GM23338 (cell line): ENCODE measurements around the gene OR10AD1.

ENCODE experiments used
- CREB1 ChIP-seq: fragments of 250-450 bp; sonication (Bioruptor Pico); IDR thresholded peaks from 2 replicates; pipeline ENCODE4 v1.5.0; 2020; ENCODE audit warnings: low read depth, mild to moderate bottlenecking, moderate library complexity
- EZH2 ChIP-seq: fragments of 200-600 bp; sonication (generic); IDR thresholded peaks from one replicate; pipeline ENCODE4 v1.8.0; 2017; ENCODE audit warnings: antibody characterized with exemption, mild to moderate bottlenecking, low read depth; ENCODE audit not compliant: unreplicated experiment
- EZH2phosphoT487 ChIP-seq: fragments of 200-600 bp; sonication (generic); IDR thresholded peaks from one replicate; pipeline ENCODE4 v1.8.1; 2018; ENCODE audit warnings: antibody characterized with exemption; ENCODE audit not compliant: unreplicated experiment
- JUNB ChIP-seq: IDR thresholded peaks from one replicate; pipeline ENCODE4 v1.6.1; 2016; ENCODE audit warnings: antibody characterized with exemption; ENCODE audit not compliant: unreplicated experiment
- NANOG ChIP-seq: IDR thresholded peaks from 2 replicates; pipeline ENCODE4 v1.6.1; 2016; ENCODE audit warnings: antibody characterized with exemption, borderline replicate concordance
- POLR2AphosphoS5 ChIP-seq: IDR thresholded peaks from 2 replicates; pipeline ENCODE4 v1.6.1; 2016; ENCODE audit warnings: antibody characterized with exemption, low read depth
- STAT1 ChIP-seq: IDR thresholded peaks from one replicate; pipeline ENCODE4 v1.6.1; 2016; ENCODE audit warnings: antibody characterized with exemption; ENCODE audit not compliant: unreplicated experiment
- ZNF331 ChIP-seq: fragments of 250-450 bp; sonication (Bioruptor Pico); IDR thresholded peaks from 2 replicates; pipeline ENCODE4 v1.5.0; 2020; ENCODE audit warnings: low read depth, mild to moderate bottlenecking, moderate library complexity
- TF ChIP-seq, protein P1 (sequence below), 2 experiments: fragments of 200-600 bp in 1 of 2; sonication (generic) in 1 of 2; conservative IDR thresholded peaks; 2 replicates each; pipeline versions ENCODE4 v1.5.1 to v1.6.1; 2016 to 2017; ENCODE audit warnings: antibody characterized with exemption in 2 of 2, low read depth in 2 of 2, mild to moderate bottlenecking in 2 of 2, moderate library complexity in 1 of 2
- TF ChIP-seq, protein P2 (sequence below): IDR thresholded peaks from one replicate; pipeline ENCODE4 v1.6.1; 2018; ENCODE audit warnings: antibody characterized with exemption; ENCODE audit not compliant: unreplicated experiment
- TF ChIP-seq, protein P3 (sequence below): IDR thresholded peaks from 2 replicates; pipeline ENCODE4 v1.6.1; 2016; ENCODE audit warnings: antibody characterized with exemption

DNA sequence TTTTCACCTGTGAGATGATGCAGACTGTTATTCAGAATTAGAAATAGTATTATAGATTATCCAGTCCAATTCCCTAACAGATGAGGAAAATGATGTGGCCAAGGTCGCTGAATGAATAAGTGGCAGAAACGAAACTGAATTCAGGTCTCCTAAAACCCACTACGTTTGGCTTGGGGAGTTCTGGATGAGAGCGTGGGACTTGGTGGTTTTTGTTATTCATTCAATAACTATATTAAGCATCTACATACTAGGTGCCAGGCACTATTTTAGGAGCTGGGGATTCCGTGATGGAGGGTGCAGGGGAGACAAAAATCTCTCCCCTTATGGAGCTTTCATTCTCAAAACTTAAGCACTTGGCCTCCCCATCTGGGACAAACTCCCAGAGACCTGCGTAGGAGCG is 20.5 kb downstream of the OR10AD1 start:
- TF ChIP-seq EZH2: no peak
- TF ChIP-seq, protein P1, sequence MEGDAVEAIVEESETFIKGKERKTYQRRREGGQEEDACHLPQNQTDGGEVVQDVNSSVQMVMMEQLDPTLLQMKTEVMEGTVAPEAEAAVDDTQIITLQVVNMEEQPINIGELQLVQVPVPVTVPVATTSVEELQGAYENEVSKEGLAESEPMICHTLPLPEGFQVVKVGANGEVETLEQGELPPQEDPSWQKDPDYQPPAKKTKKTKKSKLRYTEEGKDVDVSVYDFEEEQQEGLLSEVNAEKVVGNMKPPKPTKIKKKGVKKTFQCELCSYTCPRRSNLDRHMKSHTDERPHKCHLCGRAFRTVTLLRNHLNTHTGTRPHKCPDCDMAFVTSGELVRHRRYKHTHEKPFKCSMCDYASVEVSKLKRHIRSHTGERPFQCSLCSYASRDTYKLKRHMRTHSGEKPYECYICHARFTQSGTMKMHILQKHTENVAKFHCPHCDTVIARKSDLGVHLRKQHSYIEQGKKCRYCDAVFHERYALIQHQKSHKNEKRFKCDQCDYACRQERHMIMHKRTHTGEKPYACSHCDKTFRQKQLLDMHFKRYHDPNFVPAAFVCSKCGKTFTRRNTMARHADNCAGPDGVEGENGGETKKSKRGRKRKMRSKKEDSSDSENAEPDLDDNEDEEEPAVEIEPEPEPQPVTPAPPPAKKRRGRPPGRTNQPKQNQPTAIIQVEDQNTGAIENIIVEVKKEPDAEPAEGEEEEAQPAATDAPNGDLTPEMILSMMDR (conservative IDR thresholded peaks at IDR 0.05; ENCODE audit: low read depth in 2 of 2): no peak
- TF ChIP-seq JUNB: no peak
- TF ChIP-seq, protein P2, sequence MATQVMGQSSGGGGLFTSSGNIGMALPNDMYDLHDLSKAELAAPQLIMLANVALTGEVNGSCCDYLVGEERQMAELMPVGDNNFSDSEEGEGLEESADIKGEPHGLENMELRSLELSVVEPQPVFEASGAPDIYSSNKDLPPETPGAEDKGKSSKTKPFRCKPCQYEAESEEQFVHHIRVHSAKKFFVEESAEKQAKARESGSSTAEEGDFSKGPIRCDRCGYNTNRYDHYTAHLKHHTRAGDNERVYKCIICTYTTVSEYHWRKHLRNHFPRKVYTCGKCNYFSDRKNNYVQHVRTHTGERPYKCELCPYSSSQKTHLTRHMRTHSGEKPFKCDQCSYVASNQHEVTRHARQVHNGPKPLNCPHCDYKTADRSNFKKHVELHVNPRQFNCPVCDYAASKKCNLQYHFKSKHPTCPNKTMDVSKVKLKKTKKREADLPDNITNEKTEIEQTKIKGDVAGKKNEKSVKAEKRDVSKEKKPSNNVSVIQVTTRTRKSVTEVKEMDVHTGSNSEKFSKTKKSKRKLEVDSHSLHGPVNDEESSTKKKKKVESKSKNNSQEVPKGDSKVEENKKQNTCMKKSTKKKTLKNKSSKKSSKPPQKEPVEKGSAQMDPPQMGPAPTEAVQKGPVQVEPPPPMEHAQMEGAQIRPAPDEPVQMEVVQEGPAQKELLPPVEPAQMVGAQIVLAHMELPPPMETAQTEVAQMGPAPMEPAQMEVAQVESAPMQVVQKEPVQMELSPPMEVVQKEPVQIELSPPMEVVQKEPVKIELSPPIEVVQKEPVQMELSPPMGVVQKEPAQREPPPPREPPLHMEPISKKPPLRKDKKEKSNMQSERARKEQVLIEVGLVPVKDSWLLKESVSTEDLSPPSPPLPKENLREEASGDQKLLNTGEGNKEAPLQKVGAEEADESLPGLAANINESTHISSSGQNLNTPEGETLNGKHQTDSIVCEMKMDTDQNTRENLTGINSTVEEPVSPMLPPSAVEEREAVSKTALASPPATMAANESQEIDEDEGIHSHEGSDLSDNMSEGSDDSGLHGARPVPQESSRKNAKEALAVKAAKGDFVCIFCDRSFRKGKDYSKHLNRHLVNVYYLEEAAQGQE: no peak
- no peak for TF ChIP-seq POLR2AphosphoS5
- no peak for TF ChIP-seq EZH2phosphoT487
- no peak for TF ChIP-seq CREB1 (CRISPR knock-in tag)
- TF ChIP-seq ZNF331 (CRISPR knock-in tag): no peak
- TF ChIP-seq, protein P3, sequence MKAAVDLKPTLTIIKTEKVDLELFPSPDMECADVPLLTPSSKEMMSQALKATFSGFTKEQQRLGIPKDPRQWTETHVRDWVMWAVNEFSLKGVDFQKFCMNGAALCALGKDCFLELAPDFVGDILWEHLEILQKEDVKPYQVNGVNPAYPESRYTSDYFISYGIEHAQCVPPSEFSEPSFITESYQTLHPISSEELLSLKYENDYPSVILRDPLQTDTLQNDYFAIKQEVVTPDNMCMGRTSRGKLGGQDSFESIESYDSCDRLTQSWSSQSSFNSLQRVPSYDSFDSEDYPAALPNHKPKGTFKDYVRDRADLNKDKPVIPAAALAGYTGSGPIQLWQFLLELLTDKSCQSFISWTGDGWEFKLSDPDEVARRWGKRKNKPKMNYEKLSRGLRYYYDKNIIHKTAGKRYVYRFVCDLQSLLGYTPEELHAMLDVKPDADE: no peak
- TF ChIP-seq STAT1: no peak
- no peak for TF ChIP-seq NANOG
